Prostate gland (tissue), 2 donors: ENCODE measurements around the gene DUSP11. TPM values are rescaled to one million over a fixed set of nuclear protein-coding genes. Genes with fewer than 3 reads are reported as not detected.

Experiments used
- DNase-seq: peaks from one replicate; pipeline ENCODE4 v3.0.0-alpha.2; 2019; ENCODE audit warnings: low spot score
- H3K27ac ChIP-seq, 2 donors: fragments of 200-600 bp; sonication (generic); 2 replicates each; pipeline ENCODE4 v1.5.1; 2017 to 2019
- H3K27me3 ChIP-seq: fragments of 200-600 bp; sonication (generic); replicated peaks from 2 replicates; pipeline ENCODE4 v1.5.1; 2019; ENCODE audit not compliant: insufficient read depth
- H3K36me3 ChIP-seq, 2 donors: fragments of 200-600 bp; sonication (generic); 1 replicate in 1 of 2; 2 replicates in 1 of 2; pipeline versions ENCODE4 v1.5.1 to v1.8.1; 2017 to 2019
- H3K4me1 ChIP-seq: fragments of 200-600 bp; sonication (generic); replicated peaks from 2 replicates; pipeline ENCODE4 v1.5.1; 2019
- H3K4me3 ChIP-seq, 2 donors: fragments of 200-600 bp; sonication (generic); 2 replicates each; pipeline ENCODE4 v1.5.1; 2017 to 2019
- H3K9me3 ChIP-seq: fragments of 200-600 bp; sonication (generic); 2 replicates; pipeline ENCODE4 v1.5.1; 2017
- CTCF ChIP-seq, 4 experiments: fragments of 200-600 bp in 2 of 4; fragments of 450-650 bp in 2 of 4; sonication (generic) in 2 of 4; IDR thresholded peaks; 1 replicate in 3 of 4; 2 replicates in 1 of 4; pipeline ENCODE4 v1.5.1; 2016 to 2019; ENCODE audit warnings: antibody characterized with exemption in 4 of 4, mild to moderate bottlenecking in 2 of 4, moderate library complexity in 2 of 4
- POLR2A ChIP-seq: fragments of 450-650 bp; IDR thresholded peaks from one replicate; pipeline ENCODE4 v1.6.1; 2016; ENCODE audit warnings: antibody characterized with exemption, mild to moderate bottlenecking
- POLR2AphosphoS5 ChIP-seq: sonication (generic); formaldehyde crosslinking; IDR thresholded peaks from one replicate; pipeline ENCODE4 v1.6.1; 2017; ENCODE audit warnings: antibody characterized with exemption
- WGBS: methylation state at CpG from one replicate; pipeline ENCODE4 v1.1.5; 2018; 5-methylcytosine and 5-hydroxymethylcytosine counted together
- intact Hi-C: fragments of 100-400 bp; cut with DNase I; formaldehyde crosslinking; loops from one replicate; pipeline ENCODE4 v1.14.2; 2022
- total RNA-seq, 2 donors: library from RNA; depleted of rRNA; stranded (reverse); fragments of >200 nt; gene quantifications; one replicate each; pipeline ENCODE4 v1.1.0, GENCODE V29; 2016

DUSP11 gene
- total RNA-seq, result 10 to 100 TPM; 37.8 to 39.5 TPM

- H3K27ac ChIP-seq, result peak within 1 kb of the TSS; percentile 88 to 92
- no peaks in the 10 kb centered on the region for H3K27me3 ChIP-seq
- TF ChIP-seq POLR2A, result peak; percentile 97
- TF ChIP-seq POLR2AphosphoS5, result peak; percentile 98
- peak; percentile 74 to 96 (median 92) for TF ChIP-seq CTCF (IDR thresholded peaks at IDR 0.05)
- peak within 1 kb of the TSS; percentile 71 to 81 for H3K4me3 ChIP-seq
- peak; percentile 95 for DNase-seq
- peaks cover 0 to 8% of the 10 kb centered on the region in 2 donors for H3K36me3 ChIP-seq
- intact Hi-C loops, result no loop called here
- no peaks in the 10 kb centered on the region for H3K4me1 ChIP-seq
- under 1% methylated on average over 40 of the region's 40 CpGs for WGBS
- H3K9me3 ChIP-seq, result no peaks in the 10 kb centered on the region
These were observed at the start of gene DUSP11 for GRCh38 chr2:73779467-73780236. Gene DUSP11 (minus strand): TSS chr2:73780103. CDS start chr2:73779974, 129 bp downstream.

- intact Hi-C loops, result no loop called here
These were observed 49.1 kb upstream of the DUSP11 start, which contains the start of gene STAMBP for GRCh38 chr2:73828818-73829570. Gene STAMBP (plus strand): TSS chr2:73828961. CDS start chr2:73830857, 1,896 bp downstream.

GRCh38 chr2:73828389-73828817, 48.5 kb upstream of the DUSP11 start:
- intact Hi-C loops, result no loop called here

More at GRCh38 chr2:73828818-73829570, 49.1 kb upstream of the DUSP11 start, which contains the start of gene STAMBP:
- peak; percentile 97 for DNase-seq
- 0% methylated on average over 48 of the region's 48 CpGs for WGBS
- Histone ChIP-seq H3K27me3 (no peaks in the 10 kb centered on the region), H3K4me3 (peak within 1 kb of the TSS; percentile 63 to 82), H3K27ac (peak within 1 kb of the TSS; percentile 90 to 95), H3K9me3 (no peaks in the 10 kb centered on the region), H3K4me1 (no peaks in the 10 kb centered on the region), H3K36me3 (no peaks in the 10 kb centered on the region)
- TF ChIP-seq POLR2AphosphoS5 (peak; percentile 99), CTCF (IDR thresholded peaks at IDR 0.05) (no peak), POLR2A (peak; percentile 68)

GRCh38 chr2:73827660-73828388, 47.9 kb upstream of the DUSP11 start:
- Histone ChIP-seq H3K9me3 (no peaks in the 10 kb centered on the region), H3K27ac (peak overlapping the region; percentile 90 to 95), H3K4me1 (no peaks in the 10 kb centered on the region), H3K27me3 (no peaks in the 10 kb centered on the region), H3K36me3 (no peaks in the 10 kb centered on the region), H3K4me3 (no peak overlapping the region)
- TF ChIP-seq POLR2AphosphoS5 (no peak), CTCF (IDR thresholded peaks at IDR 0.05) (no peak), POLR2A (no peak)
- 75% methylated on average over 9 of the region's 9 CpGs for WGBS
- no peak for DNase-seq
- intact Hi-C loops, result no loop called here

More at GRCh38 chr2:73828389-73828817, 48.5 kb upstream of the DUSP11 start:
- no peaks in the 10 kb centered on the region for H3K36me3 ChIP-seq
- no peaks in the 10 kb centered on the region for H3K9me3 ChIP-seq
- no peak for DNase-seq
- H3K27me3 ChIP-seq, result no peaks in the 10 kb centered on the region
- H3K4me3 ChIP-seq, result peak overlapping the region; percentile 63 to 82
- TF ChIP-seq CTCF (IDR thresholded peaks at IDR 0.05) (no peak), POLR2A (no peak), POLR2AphosphoS5 (no peak)
- H3K4me1 ChIP-seq, result no peaks in the 10 kb centered on the region
- WGBS, result 61% methylated on average over 4 of the region's 4 CpGs
- peak overlapping the region; percentile 90 to 95 for H3K27ac ChIP-seq
